Naive thymus-derived CD8-positive, alpha-beta T cell (primary cell): Measurements from ENCODE around the gene INTU. TPM values are rescaled to one million over a fixed set of nuclear protein-coding genes. Genes with fewer than 3 reads are reported as not detected.

Source experiments
- ATAC-seq, 2 donors: fragments of 150-1000 bp; cut with Tn5 transposase in 1 of 2; sonication (Bioruptor Pico), chemical (Tn5 transposase) in 1 of 2; 1 replicate in 1 of 2; 2 replicates in 1 of 2; pipeline ENCODE4 v1.10.0; 2021; ENCODE audit warnings: mild to moderate bottlenecking in 2 of 2, moderate library complexity in 2 of 2
- POLR2A ChIA-PET: fragments of 350-600 bp; sonication (Branson Sonifier 250); formaldehyde crosslinking; loops from one replicate; lab custom pipeline; 2021; ENCODE audit warnings: antibody characterized with exemption; lab: Charles Lee
- DNase-seq, 10 donors: peaks; one replicate each; pipeline versions ENCODE4 v3.0.0 to v3.0.0-alpha.2; 2020 to 2022
- H3K27ac Mint-ChIP-seq, 10 donors: one replicate each; pipeline ENCODE4 v1.8.0; 2020 to 2022; ENCODE audit warnings: mild to moderate bottlenecking in 10 of 10, mixed read lengths in 10 of 10, moderate library complexity in 4 of 10, inconsistent platforms in 1 of 10
- H3K27me3 Mint-ChIP-seq, 5 donors: one replicate each; pipeline ENCODE4 v1.8.0; 2021 to 2022; ENCODE audit warnings: mixed read lengths in 5 of 5
- H3K36me3 Mint-ChIP-seq, 3 donors: one replicate each; pipeline ENCODE4 v1.8.0; 2020 to 2022; ENCODE audit warnings: mixed read lengths in 3 of 3, mild to moderate bottlenecking in 2 of 3, inconsistent platforms in 1 of 3
- H3K4me1 Mint-ChIP-seq, 4 donors: one replicate each; pipeline ENCODE4 v1.8.0; 2021 to 2022; ENCODE audit warnings: mixed read lengths in 4 of 4
- H3K4me3 Mint-ChIP-seq, 10 donors: one replicate each; pipeline ENCODE4 v1.8.0; 2020 to 2022; ENCODE audit warnings: mild to moderate bottlenecking in 10 of 10, mixed read lengths in 10 of 10, moderate library complexity in 6 of 10, inconsistent platforms in 1 of 10
- H3K9me3 Mint-ChIP-seq, 9 donors: one replicate each; pipeline ENCODE4 v1.8.0; 2020 to 2022; ENCODE audit warnings: mixed read lengths in 9 of 9, mild to moderate bottlenecking in 3 of 9, inconsistent platforms in 1 of 9, moderate library complexity in 1 of 9
- polyA plus RNA-seq, 3 donors: library from polyadenylated mRNA; unstranded; fragments of 300-500 nt; fragmentation: Illumina TruSeq; gene quantifications; one replicate each; pipeline ENCODE4 v1.2.3, GENCODE V29; 2021
- total RNA-seq, 8 experiments: library from RNA in 2 of 8; stranded (reverse) in 2 of 8; gene quantifications; one replicate each; pipeline ENCODE4 v1.2.3 and lab custom pipeline; 2021 to 2026

The INTU gene
- total and polyA plus RNA-seq, 5 experiments from 2014 or later, result 0.14 to 0.80 (median 0.60) TPM; not detected in 2

GRCh38 chr4:127656047-127656680 is 23.4 kb downstream of the INTU start:
- H3K4me1 Mint-ChIP-seq, result no peaks in the 10 kb centered on the region
- H3K27ac Mint-ChIP-seq, result peak overlapping the region in 2 of 10 donors; percentile 87 to 89
- POLR2A ChIA-PET, result no interaction called here
- H3K27me3 Mint-ChIP-seq, result peaks cover 0 to 13% (median 0%) of the 10 kb centered on the region in 5 donors
- DNase-seq (no peak), ATAC-seq (no peak)
- peaks cover 0 to 3% (median 0%) of the 10 kb centered on the region in 9 donors for H3K9me3 Mint-ChIP-seq
- H3K4me3 Mint-ChIP-seq, result peak overlapping the region in 3 of 10 donors; percentile 24 to 88 (median 42)
- no peaks in the 10 kb centered on the region for H3K36me3 Mint-ChIP-seq

- no peaks in the 10 kb centered on the region for H3K4me1 Mint-ChIP-seq
- DNase-seq (no peak), ATAC-seq (no peak)
- peaks cover 0 to 16% (median 0%) of the 10 kb centered on the region in 5 donors for H3K27me3 Mint-ChIP-seq
- H3K27ac Mint-ChIP-seq, result no peak overlapping the region
- no peak overlapping the region for H3K4me3 Mint-ChIP-seq
- H3K9me3 Mint-ChIP-seq, result peaks cover 0 to 4% (median 0%) of the 10 kb centered on the region in 9 donors
- no peaks in the 10 kb centered on the region for H3K36me3 Mint-ChIP-seq
- POLR2A ChIA-PET, result no interaction called here
Observed at GRCh38 chr4:127660284-127660885, 27.6 kb downstream of the INTU start.

- Mint-ChIP-seq H3K36me3 (no peaks in the 10 kb centered on the region), H3K4me1 (no peaks in the 10 kb centered on the region), H3K27ac (no peak overlapping the region), H3K4me3 (no peak overlapping the region), H3K9me3 (no peaks in the 10 kb centered on the region), H3K27me3 (peaks cover 0 to 5% (median 0%) of the 10 kb centered on the region in 5 donors)
- POLR2A ChIA-PET, result no interaction called here
- DNase-seq, result no peak
- ATAC-seq, result no peak
Observed at GRCh38 chr4:127667116-127667515, 34.4 kb downstream of the INTU start.

GRCh38 chr4:127667772-127668171 is 35.0 kb downstream of the INTU start:
- Mint-ChIP-seq H3K27me3 (peaks cover 0 to 5% (median 0%) of the 10 kb centered on the region in 5 donors), H3K4me3 (no peak overlapping the region), H3K36me3 (no peaks in the 10 kb centered on the region), H3K9me3 (no peaks in the 10 kb centered on the region), H3K27ac (no peak overlapping the region), H3K4me1 (no peaks in the 10 kb centered on the region)
- DNase-seq (no peak), ATAC-seq (no peak)
- POLR2A ChIA-PET, result no interaction called here

- Mint-ChIP-seq H3K36me3 (no peaks in the 10 kb centered on the region), H3K27ac (no peak overlapping the region), H3K9me3 (no peaks in the 10 kb centered on the region), H3K4me3 (no peak overlapping the region), H3K27me3 (peaks cover 0 to 5% (median 0%) of the 10 kb centered on the region in 5 donors), H3K4me1 (no peaks in the 10 kb centered on the region)
- DNase-seq (no peak), ATAC-seq (no peak)
- POLR2A ChIA-PET, result no interaction called here
Observed at GRCh38 chr4:127668770-127669169, 36.0 kb downstream of the INTU start.

- H3K36me3 Mint-ChIP-seq, result peaks cover 0 to 3% (median 0%) of the 10 kb centered on the region in 3 donors
- H3K27me3 Mint-ChIP-seq, result peaks cover 0 to 5% (median 0%) of the 10 kb centered on the region in 5 donors
- POLR2A ChIA-PET, result no interaction called here
- no peak overlapping the region for H3K4me3 Mint-ChIP-seq
- H3K27ac Mint-ChIP-seq, result no peak overlapping the region
- no peaks in the 10 kb centered on the region for H3K9me3 Mint-ChIP-seq
- no peak for ATAC-seq
- no peaks in the 10 kb centered on the region for H3K4me1 Mint-ChIP-seq
- DNase-seq, result no peak
Observed at GRCh38 chr4:127669691-127670090, 36.9 kb downstream of the INTU start.

- no peak overlapping the region for H3K4me3 Mint-ChIP-seq
- ATAC-seq (no peak), DNase-seq (no peak)
- peaks cover 0 to 3% (median 0%) of the 10 kb centered on the region in 3 donors for H3K36me3 Mint-ChIP-seq
- POLR2A ChIA-PET, result no interaction called here
- peaks cover 0 to 7% (median 0%) of the 10 kb centered on the region in 5 donors for H3K27me3 Mint-ChIP-seq
- no peak overlapping the region for H3K27ac Mint-ChIP-seq
- no peaks in the 10 kb centered on the region for H3K4me1 Mint-ChIP-seq
- no peaks in the 10 kb centered on the region for H3K9me3 Mint-ChIP-seq
Observed at GRCh38 chr4:127672111-127672510, 39.4 kb downstream of the INTU start.

- ATAC-seq (no peak), DNase-seq (no peak)
- no peaks in the 10 kb centered on the region for H3K36me3 Mint-ChIP-seq
- peaks cover 0 to 8% (median 1%) of the 10 kb centered on the region in 5 donors for H3K27me3 Mint-ChIP-seq
- peaks cover 0 to 4% (median 0%) of the 10 kb centered on the region in 9 donors for H3K9me3 Mint-ChIP-seq
- no peak overlapping the region for H3K4me3 Mint-ChIP-seq
- H3K4me1 Mint-ChIP-seq, result no peaks in the 10 kb centered on the region
- POLR2A ChIA-PET, result no interaction called here
- H3K27ac Mint-ChIP-seq, result peak overlapping the region in 1 of 10 donors; percentile 2
Observed at GRCh38 chr4:127685292-127685691, 52.5 kb downstream of the INTU start.

- no peaks in the 10 kb centered on the region for H3K4me1 Mint-ChIP-seq
- no peaks in the 10 kb centered on the region for H3K36me3 Mint-ChIP-seq
- ATAC-seq (no peak), DNase-seq (no peak)
- peaks cover 0 to 4% (median 0%) of the 10 kb centered on the region in 9 donors for H3K9me3 Mint-ChIP-seq
- POLR2A ChIA-PET, result no interaction called here
- H3K27ac Mint-ChIP-seq, result no peak overlapping the region
- no peak overlapping the region for H3K4me3 Mint-ChIP-seq
- peaks cover 0 to 8% (median 1%) of the 10 kb centered on the region in 5 donors for H3K27me3 Mint-ChIP-seq
Observed at GRCh38 chr4:127686658-127687057, 53.9 kb downstream of the INTU start.

- DNase-seq (no peak), ATAC-seq (no peak)
- no peaks in the 10 kb centered on the region for H3K36me3 Mint-ChIP-seq
- H3K4me1 Mint-ChIP-seq, result no peaks in the 10 kb centered on the region
- no peak overlapping the region for H3K4me3 Mint-ChIP-seq
- H3K9me3 Mint-ChIP-seq, result peaks cover 0 to 9% (median 0%) of the 10 kb centered on the region in 9 donors
- H3K27me3 Mint-ChIP-seq, result peaks cover 0 to 11% (median 1%) of the 10 kb centered on the region in 5 donors
- H3K27ac Mint-ChIP-seq, result no peak overlapping the region
- POLR2A ChIA-PET, result no interaction called here
Observed at GRCh38 chr4:127687580-127687979, 54.8 kb downstream of the INTU start.

- no peak for ATAC-seq
- POLR2A ChIA-PET, result no interaction called here
- peaks cover 0 to 20% (median 5%) of the 10 kb centered on the region in 9 donors for H3K9me3 Mint-ChIP-seq
- no peak for DNase-seq
- H3K27me3 Mint-ChIP-seq, result peaks cover 3 to 10% (median 5%) of the 10 kb centered on the region in 5 donors
- H3K27ac Mint-ChIP-seq, result no peak overlapping the region
- H3K4me3 Mint-ChIP-seq, result no peak overlapping the region
- H3K4me1 Mint-ChIP-seq, result no peaks in the 10 kb centered on the region
- peaks cover 0 to 5% (median 0%) of the 10 kb centered on the region in 3 donors for H3K36me3 Mint-ChIP-seq
Observed at GRCh38 chr4:127698789-127699200, 66.0 kb downstream of the INTU start.

GRCh38 chr4:127708985-127709384 is 76.2 kb downstream of the INTU start:
- Mint-ChIP-seq H3K27me3 (peaks cover 0 to 11% (median 1%) of the 10 kb centered on the region in 5 donors), H3K36me3 (no peaks in the 10 kb centered on the region), H3K27ac (no peak overlapping the region), H3K4me1 (no peaks in the 10 kb centered on the region), H3K4me3 (no peak overlapping the region), H3K9me3 (peaks cover 0 to 2% (median 0%) of the 10 kb centered on the region in 9 donors)
- POLR2A ChIA-PET, result interaction anchor here (0.5 kb wide), 1 partner anchor 27 kb away, joined by 3 read pairs; no protein-coding TSS in a partner anchor
- no peak for ATAC-seq
- no peak for DNase-seq

- no peak overlapping the region for H3K27ac Mint-ChIP-seq
Observed at GRCh38 chr4:127709456-127709855, 76.7 kb downstream of the INTU start.

More at GRCh38 chr4:127709456-127709855, 76.7 kb downstream of the INTU start:
- DNase-seq, result no peak
- H3K36me3 Mint-ChIP-seq, result no peaks in the 10 kb centered on the region
- H3K9me3 Mint-ChIP-seq, result peaks cover 0 to 2% (median 0%) of the 10 kb centered on the region in 9 donors
- peaks cover 1 to 13% (median 5%) of the 10 kb centered on the region in 5 donors for H3K27me3 Mint-ChIP-seq
- no peaks in the 10 kb centered on the region for H3K4me1 Mint-ChIP-seq
- no peak overlapping the region for H3K4me3 Mint-ChIP-seq
- ATAC-seq, result no peak
- POLR2A ChIA-PET, result interaction anchor here (0.5 kb wide), 1 partner anchor 26 kb away, joined by 3 read pairs; no protein-coding TSS in a partner anchor
